Activated CD4-positive, alpha-beta memory T cell treated with anti-CD3 and anti-CD28 coated beads for 36 hours (primary cell): ENCODE measurements around the gene COL9A1. TPM values are rescaled to one million over a fixed set of nuclear protein-coding genes. Genes with fewer than 3 reads are reported as not detected.

Experiments used
- CTCF ChIA-PET: fragments of 350-600 bp; sonication (Branson Sonifier 250); formaldehyde crosslinking; loops from one replicate; lab custom pipeline; 2021; ENCODE audit warnings: antibody characterized with exemption, inconsistent platforms; lab: Charles Lee
- POLR2A ChIA-PET: fragments of 350-600 bp; sonication (Branson Sonifier 250); formaldehyde crosslinking; loops from one replicate; lab custom pipeline; 2021; ENCODE audit warnings: antibody characterized with exemption; lab: Charles Lee
- DNase-seq: peaks from one replicate; pipeline ENCODE4 v3.0.0-alpha.2; 2020
- H3K27ac Mint-ChIP-seq: one replicate; pipeline ENCODE4 v1.8.0; 2021; ENCODE audit warnings: mixed read lengths
- H3K27me3 Mint-ChIP-seq: one replicate; pipeline ENCODE4 v1.8.0; 2021; ENCODE audit warnings: mixed read lengths
- H3K36me3 Mint-ChIP-seq: one replicate; pipeline ENCODE4 v1.8.0; 2021; ENCODE audit warnings: mixed read lengths
- H3K4me1 Mint-ChIP-seq: one replicate; pipeline ENCODE4 v1.8.0; 2021; ENCODE audit warnings: low read depth, mixed read lengths
- H3K4me3 Mint-ChIP-seq: one replicate; pipeline ENCODE4 v1.8.0; 2021; ENCODE audit warnings: mild to moderate bottlenecking, mixed read lengths
- H3K9me3 Mint-ChIP-seq: one replicate; pipeline ENCODE4 v1.8.0; 2021; ENCODE audit warnings: mixed read lengths
- intact Hi-C: fragments of 100-400 bp; cut with micrococcal nuclease; formaldehyde crosslinking; loops from one replicate; pipeline ENCODE4 v1.15.1; 2023
- total RNA-seq, 2 experiments: library from RNA; stranded (reverse); gene quantifications; one replicate each; pipeline ENCODE4 v1.2.3, GENCODE V29; 2021

The COL9A1 gene
- total RNA-seq, 2 experiments from 2014 or later, result not detected

- H3K27me3 Mint-ChIP-seq, result no peaks in the 10 kb centered on the region
- no peaks in the 10 kb centered on the region for H3K36me3 Mint-ChIP-seq
- no peak overlapping the region for H3K27ac Mint-ChIP-seq
- CTCF ChIA-PET, result no interaction called here
- intact Hi-C loops, result no loop called here
- POLR2A ChIA-PET, result no interaction called here
- no peak overlapping the region for H3K4me3 Mint-ChIP-seq
- DNase-seq, result no peak
- H3K9me3 Mint-ChIP-seq, result no peaks in the 10 kb centered on the region
- no peaks in the 10 kb centered on the region for H3K4me1 Mint-ChIP-seq
Measured at GRCh38 chr6:70257768-70258273, 45.1 kb downstream of the COL9A1 start.

- CTCF ChIA-PET, result interaction anchor here (1.1 to 1.3 kb wide), 2 partner anchors 34 to 55 kb away, joined by 3 to 4 read pairs; no protein-coding TSS in a partner anchor
- H3K36me3 Mint-ChIP-seq, result no peaks in the 10 kb centered on the region
- no peaks in the 10 kb centered on the region for H3K4me1 Mint-ChIP-seq
- H3K9me3 Mint-ChIP-seq, result no peaks in the 10 kb centered on the region
- DNase-seq, result no peak
- intact Hi-C loops, result no loop called here
- no peaks in the 10 kb centered on the region for H3K27me3 Mint-ChIP-seq
- POLR2A ChIA-PET, result no interaction called here
- no peak overlapping the region for H3K27ac Mint-ChIP-seq
- H3K4me3 Mint-ChIP-seq, result no peak overlapping the region
Measured at GRCh38 chr6:70254784-70255183, 48.1 kb downstream of the COL9A1 start.

GRCh38 chr6:70253923-70254322 lies 49.0 kb downstream of the COL9A1 start:
- no peaks in the 10 kb centered on the region for H3K36me3 Mint-ChIP-seq
- no peak for DNase-seq
- H3K9me3 Mint-ChIP-seq, result no peaks in the 10 kb centered on the region
- no peaks in the 10 kb centered on the region for H3K27me3 Mint-ChIP-seq
- H3K27ac Mint-ChIP-seq, result no peak overlapping the region
- intact Hi-C loops, result no loop called here
- POLR2A ChIA-PET, result no interaction called here
- H3K4me3 Mint-ChIP-seq, result no peak overlapping the region
- H3K4me1 Mint-ChIP-seq, result no peaks in the 10 kb centered on the region
- CTCF ChIA-PET, result interaction anchor here (0.8 kb wide), 1 partner anchor 33 kb away, joined by 4 read pairs; no protein-coding TSS in a partner anchor

- no peak for DNase-seq
- no peaks in the 10 kb centered on the region for H3K36me3 Mint-ChIP-seq
- no peaks in the 10 kb centered on the region for H3K9me3 Mint-ChIP-seq
- intact Hi-C loops, result no loop called here
- no peak overlapping the region for H3K27ac Mint-ChIP-seq
- CTCF ChIA-PET, result interaction anchor here (1.1 kb wide), 1 partner anchor 31 kb away, joined by 3 read pairs; no protein-coding TSS in a partner anchor
- no peaks in the 10 kb centered on the region for H3K27me3 Mint-ChIP-seq
- no peaks in the 10 kb centered on the region for H3K4me1 Mint-ChIP-seq
- POLR2A ChIA-PET, result no interaction called here
- H3K4me3 Mint-ChIP-seq, result no peak overlapping the region
Measured at GRCh38 chr6:70252604-70253003, 50.3 kb downstream of the COL9A1 start.

- POLR2A ChIA-PET, result no interaction called here
Measured at GRCh38 chr6:70246118-70246517, 56.8 kb downstream of the COL9A1 start.

GRCh38 chr6:70241991-70242420 lies 60.9 kb downstream of the COL9A1 start:
- no peak overlapping the region for H3K4me3 Mint-ChIP-seq
- ChIA-PET POLR2A (no interaction called here), CTCF (interaction anchor here (2.2 kb wide), 1 partner anchor 21 kb away, joined by 6 read pairs; no protein-coding TSS in a partner anchor)
- no peak for DNase-seq
- H3K36me3 Mint-ChIP-seq, result no peaks in the 10 kb centered on the region
- H3K4me1 Mint-ChIP-seq, result no peaks in the 10 kb centered on the region
- intact Hi-C loops, result no loop called here
- no peaks in the 10 kb centered on the region for H3K9me3 Mint-ChIP-seq
- H3K27ac Mint-ChIP-seq, result no peak overlapping the region
- peaks cover 6% of the 10 kb centered on the region for H3K27me3 Mint-ChIP-seq

More at GRCh38 chr6:70246118-70246517, 56.8 kb downstream of the COL9A1 start:
- Mint-ChIP-seq H3K4me1 (no peaks in the 10 kb centered on the region), H3K27me3 (peaks cover 1% of the 10 kb centered on the region), H3K27ac (no peak overlapping the region), H3K4me3 (no peak overlapping the region), H3K9me3 (no peaks in the 10 kb centered on the region), H3K36me3 (no peaks in the 10 kb centered on the region)
- DNase-seq, result no peak
- CTCF ChIA-PET, result no interaction called here
- intact Hi-C loops, result no loop called here

- Mint-ChIP-seq H3K36me3 (no peaks in the 10 kb centered on the region), H3K9me3 (no peaks in the 10 kb centered on the region), H3K4me1 (no peaks in the 10 kb centered on the region), H3K27me3 (peaks cover 6% of the 10 kb centered on the region), H3K27ac (no peak overlapping the region), H3K4me3 (no peak overlapping the region)
- intact Hi-C loops, result no loop called here
- ChIA-PET CTCF (interaction anchor here (1.5 to 2.2 kb wide), 2 partner anchors 20 kb away, joined by 5 to 6 read pairs; no protein-coding TSS in a partner anchor), POLR2A (no interaction called here)
- DNase-seq, result no peak
Measured at GRCh38 chr6:70241031-70241430, 61.9 kb downstream of the COL9A1 start.

- POLR2A ChIA-PET, result no interaction called here
- no peaks in the 10 kb centered on the region for H3K4me1 Mint-ChIP-seq
- H3K27ac Mint-ChIP-seq, result no peak overlapping the region
- CTCF ChIA-PET, result no interaction called here
- intact Hi-C loops, result no loop called here
- H3K27me3 Mint-ChIP-seq, result peaks cover 5% of the 10 kb centered on the region
- DNase-seq, result no peak
- H3K4me3 Mint-ChIP-seq, result no peak overlapping the region
- no peaks in the 10 kb centered on the region for H3K9me3 Mint-ChIP-seq
- H3K36me3 Mint-ChIP-seq, result no peaks in the 10 kb centered on the region
Measured at GRCh38 chr6:70236343-70236742, 66.5 kb downstream of the COL9A1 start.

- no peaks in the 10 kb centered on the region for H3K36me3 Mint-ChIP-seq
- DNase-seq, result no peak
- no peak overlapping the region for H3K27ac Mint-ChIP-seq
- H3K27me3 Mint-ChIP-seq, result peaks cover 5% of the 10 kb centered on the region
- no peak overlapping the region for H3K4me3 Mint-ChIP-seq
- H3K4me1 Mint-ChIP-seq, result no peaks in the 10 kb centered on the region
- ChIA-PET CTCF (no interaction called here), POLR2A (no interaction called here)
- H3K9me3 Mint-ChIP-seq, result no peaks in the 10 kb centered on the region
- intact Hi-C loops, result no loop called here
Measured at GRCh38 chr6:70234561-70235236, 68.2 kb downstream of the COL9A1 start.

GRCh38 chr6:70231311-70231710 lies 71.6 kb downstream of the COL9A1 start:
- no peak for DNase-seq
- Mint-ChIP-seq H3K36me3 (no peaks in the 10 kb centered on the region), H3K27ac (no peak overlapping the region), H3K4me1 (no peaks in the 10 kb centered on the region), H3K4me3 (no peak overlapping the region), H3K9me3 (no peaks in the 10 kb centered on the region), H3K27me3 (no peaks in the 10 kb centered on the region)
- CTCF ChIA-PET, result interaction anchor here (0.6 to 4.1 kb wide), 4 partner anchors 10 to 138 kb away, joined by 4 to 36 read pairs (median 6); no protein-coding TSS in a partner anchor
- POLR2A ChIA-PET, result no interaction called here
- intact Hi-C loops, result no loop called here

GRCh38 chr6:70225055-70225454 lies 77.8 kb downstream of the COL9A1 start:
- Mint-ChIP-seq H3K27me3 (peaks cover 3% of the 10 kb centered on the region), H3K4me1 (peaks cover 2% of the 10 kb centered on the region), H3K27ac (no peak overlapping the region), H3K4me3 (no peak overlapping the region), H3K36me3 (no peaks in the 10 kb centered on the region), H3K9me3 (no peaks in the 10 kb centered on the region)
- POLR2A ChIA-PET, result no interaction called here
- CTCF ChIA-PET, result interaction anchor here (0.6 to 6.9 kb wide), 3 partner anchors 84 to 169 kb away, joined by 4 to 110 read pairs (median 4); no protein-coding TSS in a partner anchor
- no peak for DNase-seq
- intact Hi-C loops, result no loop called here

- H3K9me3 Mint-ChIP-seq, result no peaks in the 10 kb centered on the region
- intact Hi-C loops, result loop anchor here (5.0 kb wide), 3 partner anchors 90 to 790 kb away; no protein-coding TSS in a partner anchor
- no peak for DNase-seq
- ChIA-PET POLR2A (no interaction called here), CTCF (interaction anchor here (1.3 to 6.9 kb wide), 3 partner anchors 8 to 154 kb away, joined by 3 to 110 read pairs (median 36); no protein-coding TSS in a partner anchor)
- H3K27ac Mint-ChIP-seq, result no peak overlapping the region
- H3K4me3 Mint-ChIP-seq, result no peak overlapping the region
- no peaks in the 10 kb centered on the region for H3K36me3 Mint-ChIP-seq
- H3K4me1 Mint-ChIP-seq, result peaks cover 2% of the 10 kb centered on the region
- peaks cover 6% of the 10 kb centered on the region for H3K27me3 Mint-ChIP-seq
Measured at GRCh38 chr6:70222439-70222749, 80.5 kb downstream of the COL9A1 start.
